Tibial nerve (tissue), 3 donors: Measurements from ENCODE around the gene ACR.

Source experiments
- POLR2A ChIP-seq, 2 donors: fragments of 450-650 bp; IDR thresholded peaks; one replicate each; pipeline ENCODE4 v1.6.1; 2017; ENCODE audit warnings: antibody characterized with exemption in 2 of 2, mild to moderate bottlenecking in 2 of 2, moderate library complexity in 2 of 2
- TF ChIP-seq, protein P1 (sequence below), 5 experiments: fragments of 200-600 bp in 3 of 5; fragments of 450-650 bp in 2 of 5; sonication (generic) in 3 of 5; IDR thresholded peaks; one replicate each; pipeline ENCODE4 v1.5.1; 2016 to 2019; ENCODE audit warnings: antibody characterized with exemption in 5 of 5, mild to moderate bottlenecking in 3 of 5, moderate library complexity in 2 of 5

- no peak for TF ChIP-seq POLR2A (IDR thresholded peaks at IDR 0.05)
- TF ChIP-seq, protein P1, sequence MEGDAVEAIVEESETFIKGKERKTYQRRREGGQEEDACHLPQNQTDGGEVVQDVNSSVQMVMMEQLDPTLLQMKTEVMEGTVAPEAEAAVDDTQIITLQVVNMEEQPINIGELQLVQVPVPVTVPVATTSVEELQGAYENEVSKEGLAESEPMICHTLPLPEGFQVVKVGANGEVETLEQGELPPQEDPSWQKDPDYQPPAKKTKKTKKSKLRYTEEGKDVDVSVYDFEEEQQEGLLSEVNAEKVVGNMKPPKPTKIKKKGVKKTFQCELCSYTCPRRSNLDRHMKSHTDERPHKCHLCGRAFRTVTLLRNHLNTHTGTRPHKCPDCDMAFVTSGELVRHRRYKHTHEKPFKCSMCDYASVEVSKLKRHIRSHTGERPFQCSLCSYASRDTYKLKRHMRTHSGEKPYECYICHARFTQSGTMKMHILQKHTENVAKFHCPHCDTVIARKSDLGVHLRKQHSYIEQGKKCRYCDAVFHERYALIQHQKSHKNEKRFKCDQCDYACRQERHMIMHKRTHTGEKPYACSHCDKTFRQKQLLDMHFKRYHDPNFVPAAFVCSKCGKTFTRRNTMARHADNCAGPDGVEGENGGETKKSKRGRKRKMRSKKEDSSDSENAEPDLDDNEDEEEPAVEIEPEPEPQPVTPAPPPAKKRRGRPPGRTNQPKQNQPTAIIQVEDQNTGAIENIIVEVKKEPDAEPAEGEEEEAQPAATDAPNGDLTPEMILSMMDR (IDR thresholded peaks at IDR 0.05) = no peak
Measured at GRCh38 chr22:50688448-50688847, 49.6 kb upstream of the ACR start.
